H1 (cell line): ENCODE data around the gene FGF1. TPM values are rescaled to one million over a fixed set of nuclear protein-coding genes. Genes with fewer than 3 reads are reported as not detected.

Experiments
- CTCF ChIA-PET: fragments of 300-600 bp; sonication (Branson Sonifier 250); formaldehyde crosslinking; loops from one replicate; lab custom pipeline; 2021; ENCODE audit not compliant: partially characterized antibody; lab: Charles Lee
- POLR2A ChIA-PET: fragments of 300-600 bp; sonication (Branson Sonifier 250); formaldehyde crosslinking; loops from one replicate; lab custom pipeline; 2021; ENCODE audit warnings: inconsistent platforms; ENCODE audit not compliant: partially characterized antibody; lab: Charles Lee
- DNase-seq, 2 experiments: peaks; one replicate each; pipeline versions ENCODE4 v3.0.0 to v3.0.0-alpha.2; 2010 to 2022; ENCODE audit warnings: low spot score in 2 of 2, low read depth in 1 of 2, mixed read lengths in 1 of 2
- FAIRE-seq: peaks from 2 replicates; lab custom pipeline; 2011; peaks lifted over from hg19 to GRCh38; lab: Jason Lieb, UNC
- H2AFZ ChIP-seq: 2 replicates; pipeline ENCODE4 v1.8.1; 2012; ENCODE audit warnings: low read length, inconsistent platforms
- H2AK5ac ChIP-seq: 2 replicates; pipeline ENCODE4 v1.6.1; 2013; ENCODE audit warnings: low read depth, low read length
- H2BK120ac ChIP-seq: replicated peaks from 2 replicates; pipeline ENCODE3; 2013; ENCODE audit warnings: low read depth, low read length, inconsistent platforms
- H2BK12ac ChIP-seq: 2 replicates; pipeline ENCODE4 v1.6.1; 2013; ENCODE audit warnings: low read depth, low read length
- H2BK15ac ChIP-seq: 2 replicates; pipeline ENCODE4 v1.6.1; 2013; ENCODE audit warnings: low read length
- H2BK20ac ChIP-seq: 2 replicates; pipeline ENCODE4 v1.6.1; 2013; ENCODE audit warnings: low read length
- H2BK5ac ChIP-seq: 2 replicates; pipeline ENCODE4 v1.6.1; 2013; ENCODE audit warnings: low read depth, low read length
- H3K14ac ChIP-seq: 2 replicates; pipeline ENCODE4 v1.6.1; 2013; ENCODE audit warnings: inconsistent platforms; ENCODE audit not compliant: insufficient read length
- H3K18ac ChIP-seq: 2 replicates; pipeline ENCODE4 v1.6.1; 2013; ENCODE audit warnings: low read length; ENCODE audit errors: extremely low read depth
- H3K23ac ChIP-seq: 2 replicates; pipeline ENCODE4 v1.6.1; 2013; ENCODE audit warnings: inconsistent platforms; ENCODE audit not compliant: insufficient read length
- H3K23me2 ChIP-seq: 2 replicates; pipeline ENCODE4 v1.6.1; 2013; ENCODE audit warnings: low read depth, low read length
- H3K27ac ChIP-seq: 2 replicates; pipeline ENCODE4 v1.6.1; 2011; ENCODE audit warnings: low read depth, low read length, inconsistent platforms
- H3K27me3 ChIP-seq, 4 experiments: replicated peaks in 1 of 4; 1 replicate in 1 of 4; 2 replicates in 3 of 4; pipeline versions ENCODE4 v1.6.1 to v1.8.1; 2011 to 2013; ENCODE audit warnings: low read length in 3 of 4, mild to moderate bottlenecking in 3 of 4, inconsistent platforms in 2 of 4, mixed read lengths in 2 of 4, moderate library complexity in 1 of 4; ENCODE audit not compliant: control insufficient read depth in 3 of 4, insufficient read depth in 3 of 4; ENCODE audit errors: extremely low read depth in 1 of 4
- H3K36me3 ChIP-seq, 4 experiments: 2 replicates each; pipeline versions ENCODE4 v1.6.1 to v1.8.1; 2011 to 2013; ENCODE audit warnings: mild to moderate bottlenecking in 4 of 4, low read length in 3 of 4, moderate library complexity in 2 of 4, control low read depth in 1 of 4, inconsistent platforms in 1 of 4; ENCODE audit not compliant: insufficient read depth in 4 of 4, control insufficient read depth in 2 of 4
- H3K4ac ChIP-seq: replicated peaks from 2 replicates; pipeline ENCODE3; 2013; ENCODE audit warnings: low read length, low read depth, mixed read lengths, inconsistent platforms; ENCODE audit not compliant: insufficient read length
- H3K4me1 ChIP-seq, 4 experiments: replicated peaks in 1 of 4; 1 replicate in 1 of 4; 2 replicates in 3 of 4; pipeline versions ENCODE4 v1.6.1 to v1.8.1; 2011 to 2013; ENCODE audit warnings: low read length in 3 of 4, inconsistent platforms in 2 of 4, mixed read lengths in 1 of 4; ENCODE audit not compliant: insufficient read depth in 4 of 4, control insufficient read depth in 3 of 4
- H3K4me2 ChIP-seq, 2 experiments: 2 replicates each; pipeline versions ENCODE4 v1.6.1 to v1.8.1; 2011 to 2013; ENCODE audit warnings: low read depth in 2 of 2, low read length in 2 of 2, control low read depth in 1 of 2, inconsistent platforms in 1 of 2, mild to moderate bottlenecking in 1 of 2; ENCODE audit not compliant: insufficient read depth in 1 of 2
- H3K4me3 ChIP-seq, 4 experiments: fragments of 200-600, 300-600 bp in 1 of 4; sonication (generic), shearing (Covaris generic), sonication (Bioruptor Twin) in 1 of 4; 2 replicates each; pipeline versions ENCODE4 v1.5.1 to v1.8.1; 2011 to 2016; ENCODE audit warnings: low read length in 4 of 4, low read depth in 3 of 4, control low read depth in 2 of 4, inconsistent platforms in 2 of 4, mild to moderate bottlenecking in 2 of 4, mixed read lengths in 1 of 4, moderate library complexity in 1 of 4; ENCODE audit not compliant: insufficient read depth in 2 of 4; ENCODE audit errors: extremely low read depth in 1 of 4
- H3K56ac ChIP-seq: replicated peaks from 2 replicates; pipeline ENCODE3; 2013; ENCODE audit warnings: low read depth, mild to moderate bottlenecking, mixed read lengths, low read length, inconsistent platforms; ENCODE audit not compliant: insufficient read length
- H3K79me1 ChIP-seq: 2 replicates; pipeline ENCODE4 v1.6.1; 2013; ENCODE audit warnings: low read depth, low read length, control low read depth
- H3K79me2 ChIP-seq, 2 experiments: 2 replicates each; pipeline versions ENCODE4 v1.6.1 to v1.8.1; 2012 to 2013; ENCODE audit warnings: low read length in 2 of 2, mild to moderate bottlenecking in 2 of 2, inconsistent platforms in 1 of 2; ENCODE audit not compliant: insufficient read depth in 2 of 2, control insufficient read depth in 1 of 2
- H3K9ac ChIP-seq, 4 experiments: replicated peaks in 1 of 4; 1 replicate in 1 of 4; 2 replicates in 3 of 4; pipeline versions ENCODE4 v1.6.1 to v1.8.1; 2011 to 2013; ENCODE audit warnings: low read depth in 3 of 4, low read length in 3 of 4, control low read depth in 2 of 4, mild to moderate bottlenecking in 2 of 4, moderate library complexity in 2 of 4, inconsistent platforms in 1 of 4; ENCODE audit errors: extremely low read depth in 1 of 4
- H3K9me3 ChIP-seq, 2 experiments: 2 replicates each; pipeline versions ENCODE4 v1.6.1 to v1.8.1; 2012 to 2013; ENCODE audit warnings: mild to moderate bottlenecking in 2 of 2, moderate library complexity in 2 of 2, control low read depth in 1 of 2, inconsistent platforms in 1 of 2, low read depth in 1 of 2, low read length in 1 of 2, mixed read lengths in 1 of 2; ENCODE audit not compliant: insufficient read depth in 2 of 2
- H4K20me1 ChIP-seq, 2 experiments: replicated peaks in 1 of 2; 2 replicates each; pipeline versions ENCODE3 to v1.8.1; 2011 to 2013; ENCODE audit warnings: inconsistent platforms in 2 of 2, low read length in 2 of 2, mild to moderate bottlenecking in 1 of 2; ENCODE audit not compliant: insufficient read depth in 2 of 2, control insufficient read depth in 1 of 2
- H4K5ac ChIP-seq: 2 replicates; pipeline ENCODE4 v1.6.1; 2013; ENCODE audit warnings: low read length, low read depth, mixed read lengths, inconsistent platforms; ENCODE audit not compliant: insufficient read length
- H4K8ac ChIP-seq: 2 replicates; pipeline ENCODE4 v1.8.0; 2013; ENCODE audit warnings: mild to moderate bottlenecking, moderate library complexity, low read length, inconsistent platforms; ENCODE audit not compliant: insufficient read depth; ENCODE audit errors: extremely low read depth
- H4K91ac ChIP-seq: replicated peaks from 2 replicates; pipeline ENCODE3; 2013; ENCODE audit warnings: low read length, mixed read lengths, inconsistent platforms; ENCODE audit not compliant: insufficient read length
- ATF2 ChIP-seq: IDR thresholded peaks from 2 replicates; pipeline ENCODE4 v1.6.1; 2012; ENCODE audit warnings: low read length, inconsistent platforms
- EZH2 ChIP-seq: fragments of 200-600 bp; sonication (generic); IDR thresholded peaks from 2 replicates; pipeline ENCODE4 v1.7.1; 2012; ENCODE audit warnings: low read depth, mild to moderate bottlenecking, moderate library complexity, low read length, inconsistent platforms; ENCODE audit not compliant: severe bottlenecking
- HDAC6 ChIP-seq: IDR thresholded peaks from one replicate; pipeline ENCODE4 v1.7.1; 2012; ENCODE audit warnings: low read depth, mild to moderate bottlenecking, inconsistent platforms, low read length, moderate library complexity
- JUN ChIP-seq: IDR thresholded peaks from 2 replicates; pipeline ENCODE4 v1.6.1; 2011; ENCODE audit warnings: low read depth, mild to moderate bottlenecking, improper control_type of control experiment, low read length
- SIRT6 ChIP-seq: IDR thresholded peaks from one replicate; pipeline ENCODE4 v1.7.1; 2012; ENCODE audit warnings: low read length, inconsistent platforms
- WGBS, 2 experiments: shearing (Covaris generic) in 1 of 2; methylation state at CpG; one replicate each; pipeline versions ENCODE4 v1.1.6 to v1.1.7; 2013 to 2015; ENCODE audit warnings: low lambda C conversion rate in 2 of 2, mixed read lengths in 2 of 2, inconsistent platforms in 1 of 2, low coverage in 1 of 2, missing lambda C conversion rate in 1 of 2; ENCODE audit not compliant: insufficient replicate concordance in 2 of 2, insufficient coverage in 1 of 2, insufficient read length in 1 of 2; ENCODE audit errors: extremely low coverage in 1 of 2, missing lambda C conversion rate in 1 of 2; 5-methylcytosine and 5-hydroxymethylcytosine counted together
- polyA plus RNA-seq, 7 experiments: library from polyadenylated mRNA; depleted of rRNA in 3 of 7; stranded (reverse) in 5 of 7; unstranded in 2 of 7; fragments of >200 nt in 5 of 7; fragments of 200-250 nt in 2 of 7; gene quantifications; 1 replicate in 5 of 7; 2 replicates in 1 of 7; 4 replicates in 1 of 7; pipeline versions ENCODE4 v1.2.1 to v1.2.3, GENCODE V29; 2011 to 2013; ENCODE audit warnings: missing spikeins in 2 of 7, mixed read lengths in 2 of 7
- total RNA-seq: library from RNA; stranded (reverse); fragmentation: NEBNext Ultra II Directional; extraction: Animal tissue kit (Norgen Biotek cat#: 25700); gene quantifications from 2 replicates; pipeline ENCODE4 v1.2.1, GENCODE V29; 2021

The FGF1 gene
- total and polyA plus RNA-seq, 2 of the 8 experiments (the other 6 are each of a cell fraction or from before 2014, with no cell fraction given), result 0.30 to 0.50 TPM

DNA sequence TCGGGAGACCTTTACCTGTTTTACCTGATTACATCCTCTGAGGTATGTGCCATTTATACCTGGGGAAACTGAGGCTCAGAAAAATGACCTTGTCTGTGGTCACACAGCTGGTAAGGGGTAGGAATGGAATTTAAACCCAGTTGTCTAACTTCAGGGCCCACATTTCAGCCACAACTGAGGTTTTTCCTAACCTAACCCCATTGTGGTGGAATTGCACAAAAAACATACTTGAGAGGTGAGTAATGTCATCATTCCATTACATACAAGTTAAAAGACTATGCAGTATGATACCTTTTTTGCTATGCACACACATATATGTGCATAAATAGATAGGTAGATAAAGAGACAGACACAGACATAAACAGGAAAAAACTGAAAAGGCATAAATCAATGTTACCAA lies 14.1 kb downstream of the FGF1 start:
- Histone ChIP-seq H3K9ac (no peak overlapping the region), H3K79me2 (no peaks in the 10 kb centered on the region), H2BK120ac (no peak overlapping the region), H4K8ac (no peak overlapping the region), H2BK20ac (no peak overlapping the region; the same call in 1 of the 2 replicates), H4K5ac (no peak overlapping the region), H4K20me1 (no peaks in the 10 kb centered on the region), H3K27me3 (no peaks in the 10 kb centered on the region; a peak in 3 of 7 replicates), H3K18ac (no peak overlapping the region), H3K14ac (no peak overlapping the region), H3K23me2 (no peaks in the 10 kb centered on the region), H3K23ac (no peak overlapping the region), H3K27ac (no peak overlapping the region), H3K56ac (no peak overlapping the region), H2BK5ac (no peak overlapping the region), H3K4me2 (no peak overlapping the region), H3K4me3 (no peak overlapping the region), H2AFZ (no peak overlapping the region), H3K79me1 (no peaks in the 10 kb centered on the region), H3K4ac (no peak overlapping the region), H4K91ac (no peak overlapping the region), H3K36me3 (no peaks in the 10 kb centered on the region), H2BK15ac (no peak overlapping the region), H2AK5ac (no peak overlapping the region), H3K4me1 (peaks cover 0 to 6% (median 0%) of the 10 kb centered on the region in 4 experiments; a peak in 1 of 7 replicates), H3K9me3 (no peaks in the 10 kb centered on the region), H2BK12ac (no peak overlapping the region)
- POLR2A ChIA-PET, result interaction anchor here (1.1 to 1.2 kb wide), 2 partner anchors 11 to 31 kb away, joined by 3 read pairs; no protein-coding TSS in a partner anchor
- 100% methylated on average over 1 of the region's 1 CpG; no CpG with 5 or more reads in 1 of the 2 experiments for WGBS, 2 experiments
- TF ChIP-seq JUN, result no peak
- TF ChIP-seq EZH2, result no peak
- no peak for TF ChIP-seq HDAC6
- no peak for TF ChIP-seq ATF2
- no peak for TF ChIP-seq SIRT6
- DNase-seq (no peak), FAIRE-seq (no peak)
- CTCF ChIA-PET, result interaction anchor here (0.6 to 5.3 kb wide), 9 partner anchors 9 to 284 kb away, joined by 3 to 41 read pairs (median 5); partner anchors contain the start of gene FGF1
